ENCODE measurements around the gene SHISA2. TPM values are rescaled to one million over a fixed set of nuclear protein-coding genes. Genes with fewer than 3 reads are reported as not detected.

The SHISA2 gene
- total RNA-seq, 1 experiment from 2014 or later = 8.1 TPM

- H3K4ac ChIP-seq (ENCODE audit: low read depth, low read length) = no peak overlapping the region
- no peak overlapping the region for H2BK15ac ChIP-seq (ENCODE audit: low read depth, low read length)
- H3K27me3 ChIP-seq (ENCODE audit: insufficient read depth, low read length) = no peaks in the 10 kb centered on the region; the same call in 1 of the 2 replicates
- no peak overlapping the region for H3T11ph ChIP-seq (ENCODE audit: low read length)
- no peak overlapping the region for H3K9ac ChIP-seq (ENCODE audit: extremely low read depth, insufficient read length, low read length)
- H4K91ac ChIP-seq (ENCODE audit: insufficient read length, low read depth, low read length) = no peak overlapping the region
- no peak overlapping the region for H4K5ac ChIP-seq (ENCODE audit: insufficient read length, low read depth, low read length)
- H3K18ac ChIP-seq (ENCODE audit: insufficient read length, low read depth, low read length) = no peak overlapping the region
- no peak overlapping the region for H3K27ac ChIP-seq (ENCODE audit: insufficient read length, low read depth, low read length)
- H2AK5ac ChIP-seq (ENCODE audit: insufficient read length, low read length) = no peak overlapping the region
- H3K9me3 ChIP-seq (ENCODE audit: control insufficient read depth, low read depth, low read length) = no peaks in the 10 kb centered on the region
- no peak overlapping the region for H2BK12ac ChIP-seq (ENCODE audit: insufficient read length, low read depth, low read length)
- Mint-ChIP-seq H3K27me3 (ENCODE audit: low read depth) (peaks cover 9% of the 10 kb centered on the region), H3K36me3 (ENCODE audit: insufficient read depth in 1 of 3, low read depth in 3 of 3) (peaks cover 0 to 3% (median 0%) of the 10 kb centered on the region in 3 experiments; a peak in 1 of 7 replicates), H3K4me3 (no peak overlapping the region), H3K4me1 (peaks cover 30 to 32% of the 10 kb centered on the region in 2 experiments), H3K27ac (no peak overlapping the region; a peak in 1 of 7 replicates), H3K9me3 (peaks cover 0 to 2% of the 10 kb centered on the region in 2 experiments; a peak in 1 of 5 replicates)
- WGBS (ENCODE audit: extremely low coverage, insufficient read length, low lambda C conversion rate) = no CpG with 5 or more reads among the region's 6 CpGs
- H3K4me1 ChIP-seq (ENCODE audit: insufficient read depth, low read length) = no peaks in the 10 kb centered on the region
- H3K79me1 ChIP-seq (ENCODE audit: insufficient read depth, low read depth, low read length, poor library complexity, severe bottlenecking) = no peaks in the 10 kb centered on the region
- no peaks in the 10 kb centered on the region for H3K79me2 ChIP-seq (ENCODE audit: insufficient read depth, low read length)
- no peak overlapping the region for H2BK20ac ChIP-seq (ENCODE audit: low read depth, low read length, poor library complexity, severe bottlenecking)
- H4K8ac ChIP-seq (replicated peaks; ENCODE audit: insufficient read length, low read depth, low read length) = no peak overlapping the region
- no peak overlapping the region for H2AFZ ChIP-seq (ENCODE audit: low read length)
- H4K20me1 ChIP-seq (ENCODE audit: control insufficient read depth, insufficient read depth, insufficient read length) = no peaks in the 10 kb centered on the region
- H3K56ac ChIP-seq (ENCODE audit: insufficient read length, low read depth, low read length) = no peak overlapping the region
- H3K4me2 ChIP-seq (ENCODE audit: insufficient read depth, insufficient read length, low read length) = no peak overlapping the region
- no peaks in the 10 kb centered on the region for H3K23me2 ChIP-seq (ENCODE audit: insufficient read length, low read depth, low read length, poor library complexity, severe bottlenecking)
- no peak for DNase-seq
- H2BK5ac ChIP-seq (ENCODE audit: insufficient read length, low read length) = no peak overlapping the region
- TF ChIP-seq, protein P1, sequence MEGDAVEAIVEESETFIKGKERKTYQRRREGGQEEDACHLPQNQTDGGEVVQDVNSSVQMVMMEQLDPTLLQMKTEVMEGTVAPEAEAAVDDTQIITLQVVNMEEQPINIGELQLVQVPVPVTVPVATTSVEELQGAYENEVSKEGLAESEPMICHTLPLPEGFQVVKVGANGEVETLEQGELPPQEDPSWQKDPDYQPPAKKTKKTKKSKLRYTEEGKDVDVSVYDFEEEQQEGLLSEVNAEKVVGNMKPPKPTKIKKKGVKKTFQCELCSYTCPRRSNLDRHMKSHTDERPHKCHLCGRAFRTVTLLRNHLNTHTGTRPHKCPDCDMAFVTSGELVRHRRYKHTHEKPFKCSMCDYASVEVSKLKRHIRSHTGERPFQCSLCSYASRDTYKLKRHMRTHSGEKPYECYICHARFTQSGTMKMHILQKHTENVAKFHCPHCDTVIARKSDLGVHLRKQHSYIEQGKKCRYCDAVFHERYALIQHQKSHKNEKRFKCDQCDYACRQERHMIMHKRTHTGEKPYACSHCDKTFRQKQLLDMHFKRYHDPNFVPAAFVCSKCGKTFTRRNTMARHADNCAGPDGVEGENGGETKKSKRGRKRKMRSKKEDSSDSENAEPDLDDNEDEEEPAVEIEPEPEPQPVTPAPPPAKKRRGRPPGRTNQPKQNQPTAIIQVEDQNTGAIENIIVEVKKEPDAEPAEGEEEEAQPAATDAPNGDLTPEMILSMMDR (conservative IDR thresholded peaks at IDR 0.05) = no peak
- H2BK120ac ChIP-seq (ENCODE audit: low read depth, low read length, poor library complexity, severe bottlenecking) = no peak overlapping the region
- H3K14ac ChIP-seq (ENCODE audit: insufficient read depth, low read length) = no peak overlapping the region
- H3K23ac ChIP-seq (ENCODE audit: insufficient read length, low read depth, low read length) = no peak overlapping the region
Observed at GRCh38 chr13:26017932-26018665, 33.7 kb downstream of the SHISA2 start.
